GM12865 (cell line): ENCODE measurements around the gene CD84.
"Not testable (repeated sequence)": the region's sequence is repeated elsewhere in the genome, so short reads cannot be mapped to it uniquely, and the experiment has no call there.

Source experiments
- DNase-seq: peaks from one replicate; pipeline ENCODE4 v3.0.0; 2010; ENCODE audit warnings: low read depth
- H3K4me3 ChIP-seq: 2 replicates; pipeline ENCODE4 v1.5.1; 2011; ENCODE audit warnings: mild to moderate bottlenecking, low read depth, low read length, control low read depth
- TF ChIP-seq, protein P1 (sequence below): IDR thresholded peaks from 2 replicates; pipeline ENCODE4 v1.5.1; 2011; ENCODE audit warnings: low read length, control low read depth, low read depth, inconsistent platforms; ENCODE audit not compliant: insufficient read depth; ENCODE audit errors: missing control alignments

The CD84 gene, protein sequence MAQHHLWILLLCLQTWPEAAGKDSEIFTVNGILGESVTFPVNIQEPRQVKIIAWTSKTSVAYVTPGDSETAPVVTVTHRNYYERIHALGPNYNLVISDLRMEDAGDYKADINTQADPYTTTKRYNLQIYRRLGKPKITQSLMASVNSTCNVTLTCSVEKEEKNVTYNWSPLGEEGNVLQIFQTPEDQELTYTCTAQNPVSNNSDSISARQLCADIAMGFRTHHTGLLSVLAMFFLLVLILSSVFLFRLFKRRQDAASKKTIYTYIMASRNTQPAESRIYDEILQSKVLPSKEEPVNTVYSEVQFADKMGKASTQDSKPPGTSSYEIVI

GRCh38 chr1:160579216-160579701 lies at the start of gene CD84:
Gene CD84 (minus strand): TSS chr1:160579496. CDS start chr1:160579437, 59 bp downstream.
- no peak for DNase-seq
- H3K4me3 ChIP-seq = peak within 1 kb of the TSS; percentile 33
- TF ChIP-seq, protein P1, sequence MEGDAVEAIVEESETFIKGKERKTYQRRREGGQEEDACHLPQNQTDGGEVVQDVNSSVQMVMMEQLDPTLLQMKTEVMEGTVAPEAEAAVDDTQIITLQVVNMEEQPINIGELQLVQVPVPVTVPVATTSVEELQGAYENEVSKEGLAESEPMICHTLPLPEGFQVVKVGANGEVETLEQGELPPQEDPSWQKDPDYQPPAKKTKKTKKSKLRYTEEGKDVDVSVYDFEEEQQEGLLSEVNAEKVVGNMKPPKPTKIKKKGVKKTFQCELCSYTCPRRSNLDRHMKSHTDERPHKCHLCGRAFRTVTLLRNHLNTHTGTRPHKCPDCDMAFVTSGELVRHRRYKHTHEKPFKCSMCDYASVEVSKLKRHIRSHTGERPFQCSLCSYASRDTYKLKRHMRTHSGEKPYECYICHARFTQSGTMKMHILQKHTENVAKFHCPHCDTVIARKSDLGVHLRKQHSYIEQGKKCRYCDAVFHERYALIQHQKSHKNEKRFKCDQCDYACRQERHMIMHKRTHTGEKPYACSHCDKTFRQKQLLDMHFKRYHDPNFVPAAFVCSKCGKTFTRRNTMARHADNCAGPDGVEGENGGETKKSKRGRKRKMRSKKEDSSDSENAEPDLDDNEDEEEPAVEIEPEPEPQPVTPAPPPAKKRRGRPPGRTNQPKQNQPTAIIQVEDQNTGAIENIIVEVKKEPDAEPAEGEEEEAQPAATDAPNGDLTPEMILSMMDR = no peak

- TF ChIP-seq, protein P1 = no peak
- no peak for DNase-seq
- H3K4me3 ChIP-seq = no peak overlapping the region
These were observed 49.5 kb upstream of the CD84 start for GRCh38 chr1:160628799-160629263.

DNA sequence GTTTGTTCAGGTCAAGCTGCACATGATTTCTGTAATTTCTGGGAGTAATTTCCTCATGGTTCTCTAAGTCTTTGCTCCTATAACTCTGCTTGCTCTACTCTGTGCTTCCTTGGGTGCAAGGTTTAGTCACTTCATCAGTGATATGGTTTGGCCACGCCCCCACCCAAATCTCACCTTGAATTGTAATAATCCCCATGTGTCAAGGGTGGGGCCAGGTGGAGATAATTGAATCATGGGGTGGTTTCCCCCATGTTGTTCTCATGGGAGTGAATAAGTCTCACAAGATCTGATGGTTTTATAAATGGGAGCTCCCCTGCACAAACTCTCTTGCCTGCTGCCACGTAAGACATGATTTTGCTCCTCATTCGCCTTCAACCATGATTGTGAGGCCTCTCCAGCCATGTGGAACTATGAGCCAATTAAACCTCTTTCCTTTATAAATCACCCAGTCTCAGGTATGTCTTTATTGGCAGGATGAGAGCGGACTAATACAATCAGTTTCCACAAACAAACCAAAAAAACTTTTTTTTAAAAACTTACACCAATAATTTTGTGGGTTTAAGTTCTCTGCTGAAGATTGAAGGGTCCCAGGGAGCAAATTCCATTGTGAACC lies 48.5 kb upstream of the CD84 start:
- H3K4me3 ChIP-seq, DNase-seq: not testable (repeated sequence)

DNA sequence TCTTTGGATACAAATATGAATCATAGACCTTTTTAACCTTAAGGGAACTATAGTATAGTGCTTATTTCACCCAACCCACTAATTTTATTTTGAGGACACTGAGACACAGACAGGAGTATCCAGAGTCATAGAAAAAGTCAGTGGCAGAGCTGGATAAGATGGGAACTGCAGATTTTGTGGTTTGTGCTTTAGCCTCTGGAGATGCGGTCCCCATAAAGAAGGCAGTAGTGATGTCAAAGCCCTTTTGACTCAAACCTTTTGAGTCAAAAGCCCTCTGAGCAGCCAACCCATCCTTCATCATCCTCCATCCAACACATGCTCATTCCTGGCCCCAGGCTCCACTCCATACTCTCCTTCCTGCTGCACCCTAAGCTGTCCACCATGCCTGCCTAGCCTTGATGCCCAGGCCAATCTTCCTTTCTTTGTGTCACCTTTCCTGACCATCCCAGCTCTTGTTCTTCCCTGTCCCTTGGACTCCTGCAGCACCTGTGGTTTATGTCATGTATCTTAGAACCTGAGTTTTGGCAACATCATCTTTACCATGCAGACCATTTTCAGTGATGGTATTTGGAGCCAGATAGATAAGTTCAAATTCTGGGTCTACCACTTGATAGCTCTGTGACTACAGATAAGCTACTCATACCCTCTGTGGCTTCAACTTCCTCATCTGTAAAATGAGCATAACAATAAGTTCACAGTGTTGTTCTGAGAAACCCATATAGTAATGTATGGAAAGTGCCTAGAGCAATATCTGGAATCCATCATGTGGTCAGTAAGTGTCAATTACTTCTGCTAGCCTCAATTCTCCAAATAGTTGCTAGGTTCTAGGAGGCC lies 47.4 kb upstream of the CD84 start:
- H3K4me3 ChIP-seq = peak overlapping the region; percentile 28
- peak; percentile 71 for DNase-seq
- TF ChIP-seq, protein P1 = no peak

DNA sequence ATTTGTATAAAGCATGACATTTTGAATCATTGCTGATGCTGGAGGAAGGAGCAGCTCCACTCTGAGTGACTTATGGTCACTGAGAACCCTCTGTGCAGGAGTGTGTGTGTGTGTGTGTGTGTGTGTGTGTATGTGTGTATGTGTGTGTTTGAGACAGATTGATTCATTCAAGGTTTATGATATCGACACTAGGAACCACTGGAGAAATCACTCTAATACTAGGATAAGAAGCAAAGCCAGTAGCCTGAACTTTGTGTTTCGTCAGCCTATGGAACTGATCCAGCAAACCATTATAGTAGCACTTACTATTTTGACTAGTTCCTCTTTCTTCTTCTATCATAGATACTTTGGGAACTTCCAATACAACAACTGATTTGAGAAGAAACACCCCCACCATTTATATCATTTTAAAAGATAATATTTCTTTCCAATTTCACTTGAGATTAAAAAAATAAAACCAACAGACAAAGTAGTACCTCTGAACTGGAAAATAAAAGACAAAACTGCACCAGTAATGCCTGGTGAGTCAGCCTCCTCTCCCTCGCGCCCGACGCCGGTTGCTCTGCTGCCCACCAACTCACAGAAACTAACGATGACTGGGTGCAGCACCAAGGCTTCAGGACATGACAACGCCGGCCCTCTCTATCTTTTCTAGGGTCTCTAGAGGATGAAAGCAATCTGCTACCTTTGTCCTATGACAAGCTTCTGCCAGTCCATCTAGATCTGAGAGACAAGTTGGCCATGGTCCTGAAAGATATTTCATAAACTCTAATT lies 46.6 kb upstream of the CD84 start:
- TF ChIP-seq, protein P1 = no peak
- DNase-seq = peak; percentile 58
- H3K4me3 ChIP-seq = peak overlapping the region; percentile 33

- peak; percentile 20 for DNase-seq
- TF ChIP-seq, protein P1 = no peak
- H3K4me3 ChIP-seq = peak overlapping the region; percentile 33
These were observed 46.0 kb upstream of the CD84 start for GRCh38 chr1:160625321-160625720.

- H3K4me3 ChIP-seq = peak overlapping the region; percentile 33
- TF ChIP-seq, protein P1 = no peak
- peak; percentile 83 for DNase-seq
These were observed 45.2 kb upstream of the CD84 start for GRCh38 chr1:160624464-160624863.
